Thoracic aorta (tissue), 2 donors: Measurements from ENCODE around the gene TXNL4A. TPM values are rescaled to one million over a fixed set of nuclear protein-coding genes. Genes with fewer than 3 reads are reported as not detected.
"Not testable (repeated sequence)": the region's sequence is repeated elsewhere in the genome, so short reads cannot be mapped to it uniquely, and the experiment has no call there.

Source experiments
- ATAC-seq: fragments of 150-250 bp; one replicate; pipeline ENCODE4 v1.8.0; 2017; ENCODE audit warnings: low read depth; ENCODE audit not compliant: insufficient number of reproducible peaks, low FRiP score
- DNase-seq: peaks from one replicate; pipeline ENCODE4 v3.0.0-alpha.2; 2020; ENCODE audit warnings: low spot score
- H3K27ac ChIP-seq, 2 donors: fragments of 200-600 bp; sonication (generic); 1 replicate in 1 of 2; 2 replicates in 1 of 2; pipeline ENCODE4 v1.5.1; 2016; ENCODE audit warnings: mild to moderate bottlenecking in 2 of 2, moderate library complexity in 2 of 2
- H3K27me3 ChIP-seq: fragments of 200-600 bp; sonication (generic); replicated peaks from 2 replicates; pipeline ENCODE4 v1.6.0; 2016; ENCODE audit warnings: mild to moderate bottlenecking; ENCODE audit not compliant: insufficient read depth
- H3K36me3 ChIP-seq: fragments of 200-600 bp; sonication (generic); one replicate; pipeline ENCODE4 v1.5.1; 2016
- H3K4me1 ChIP-seq, 2 donors: fragments of 200-600 bp; sonication (generic); 1 replicate in 1 of 2; 2 replicates in 1 of 2; pipeline versions ENCODE4 v1.5.1 to v1.6.0; 2016; ENCODE audit warnings: low read depth in 2 of 2, mild to moderate bottlenecking in 1 of 2; ENCODE audit not compliant: control insufficient read depth in 1 of 2
- H3K4me3 ChIP-seq: fragments of 200-600 bp; sonication (generic); 2 replicates; pipeline ENCODE4 v1.5.1; 2016; ENCODE audit warnings: mild to moderate bottlenecking
- H3K9me3 ChIP-seq: fragments of 200-600 bp; sonication (generic); 2 replicates; pipeline ENCODE4 v1.5.1; 2016
- CTCF ChIP-seq: fragments of 200-600 bp; sonication (generic); IDR thresholded peaks from one replicate; pipeline ENCODE4 v1.5.1; 2019; ENCODE audit warnings: antibody characterized with exemption
- total RNA-seq, 2 donors: library from RNA; depleted of rRNA; stranded (reverse); fragments of >200 nt; gene quantifications; one replicate each; pipeline versions ENCODE4 v1.1.0 to v1.2.3, GENCODE V29; 2016

The TXNL4A gene
- total RNA-seq, 2 donors from 2014 or later = 12.0 to 31.5 TPM

GRCh38 chr18:79961527-79962291 lies 26.7 kb downstream of the TXNL4A start:
- no peak for ATAC-seq
- peaks cover 5 to 17% of the 10 kb centered on the region in 2 donors for H3K4me1 ChIP-seq
- no peak overlapping the region for H3K27ac ChIP-seq
- no peak for TF ChIP-seq CTCF
- no peak overlapping the region for H3K4me3 ChIP-seq
- H3K27me3 ChIP-seq = no peaks in the 10 kb centered on the region
- H3K9me3 ChIP-seq = no peaks in the 10 kb centered on the region
- DNase-seq = no peak
- H3K36me3 ChIP-seq = no peaks in the 10 kb centered on the region

GRCh38 chr18:79960921-79961526 lies 27.3 kb downstream of the TXNL4A start:
- ATAC-seq = no peak
- H3K4me3 ChIP-seq = no peak overlapping the region
- H3K4me1 ChIP-seq = peaks cover 5 to 17% of the 10 kb centered on the region in 2 donors
- no peak overlapping the region for H3K27ac ChIP-seq
- TF ChIP-seq CTCF = no peak
- no peaks in the 10 kb centered on the region for H3K27me3 ChIP-seq
- no peaks in the 10 kb centered on the region for H3K9me3 ChIP-seq
- H3K36me3 ChIP-seq = no peaks in the 10 kb centered on the region
- no peak for DNase-seq

- ATAC-seq, H3K36me3 ChIP-seq, H3K4me3 ChIP-seq, DNase-seq, H3K27ac ChIP-seq, H3K27me3 ChIP-seq, H3K9me3 ChIP-seq: not testable (repeated sequence)
- peaks cover 1 to 13% of the 10 kb centered on the region in 2 donors for H3K4me1 ChIP-seq
These were observed 28.1 kb downstream of the TXNL4A start for GRCh38 chr18:79960161-79960801.

GRCh38 chr18:79958981-79959380 lies 29.4 kb downstream of the TXNL4A start:
- Histone ChIP-seq H3K4me1 (peaks cover 0 to 1% of the 10 kb centered on the region in 2 donors), H3K36me3 (no peaks in the 10 kb centered on the region), H3K27me3 (no peaks in the 10 kb centered on the region), H3K9me3 (no peaks in the 10 kb centered on the region), H3K4me3 (no peak overlapping the region), H3K27ac (no peak overlapping the region)
- no peak for TF ChIP-seq CTCF
- ATAC-seq = no peak
- no peak for DNase-seq

- Histone ChIP-seq H3K4me3 (no peak overlapping the region), H3K4me1 (peaks cover 0 to 6% of the 10 kb centered on the region in 2 donors), H3K9me3 (no peaks in the 10 kb centered on the region), H3K27ac (no peak overlapping the region), H3K27me3 (no peaks in the 10 kb centered on the region), H3K36me3 (no peaks in the 10 kb centered on the region)
- no peak for ATAC-seq
- DNase-seq = no peak
- no peak for TF ChIP-seq CTCF
These were observed 32.1 kb downstream of the TXNL4A start for GRCh38 chr18:79956276-79956675.
